AG04450 (cell line): ENCODE measurements around the gene SNED1. TPM values are rescaled to one million over a fixed set of nuclear protein-coding genes. Genes with fewer than 3 reads are reported as not detected.

ENCODE experiments used
- CTCF ChIA-PET: fragments of 300-600, 350-600 bp; formaldehyde crosslinking; extraction: SDS; loops from one replicate; lab custom pipeline; 2022; ENCODE audit warnings: antibody characterized with exemption, inconsistent platforms; lab: Charles Lee
- POLR2A ChIA-PET: fragments of 350-600 bp; formaldehyde crosslinking; extraction: SDS; loops from one replicate; lab custom pipeline; 2021; ENCODE audit warnings: antibody characterized with exemption, inconsistent platforms; lab: Yijun Ruan, JAX
- DNase-seq: peaks from one replicate; pipeline ENCODE4 v3.0.0-alpha.2; 2011; ENCODE audit warnings: low read depth, low spot score
- H3K27ac ChIP-seq: one replicate; pipeline ENCODE4 v1.5.1; 2012; ENCODE audit warnings: low read depth, low read length, control low read depth
- H3K27me3 ChIP-seq: one replicate; pipeline ENCODE4 v1.6.0; 2012; ENCODE audit warnings: low read length; ENCODE audit not compliant: control insufficient read depth, insufficient read depth
- H3K4me3 ChIP-seq: 2 replicates; pipeline ENCODE4 v1.5.1; 2011; ENCODE audit warnings: mild to moderate bottlenecking, low read depth, low read length, control low read depth
- H3K9me3 ChIP-seq: 2 replicates; pipeline ENCODE4 v1.5.1; 2012; ENCODE audit warnings: low read length; ENCODE audit not compliant: control insufficient read depth, insufficient read depth
- CTCF ChIP-seq: IDR thresholded peaks from 2 replicates; pipeline ENCODE4 v1.5.1; 2011; ENCODE audit warnings: low read depth, low read length, control low read depth, inconsistent platforms
- polyA plus RNA-seq: library from polyadenylated mRNA; depleted of rRNA; stranded (reverse); fragments of >200 nt; gene quantifications from 2 replicates; pipeline ENCODE4 v1.2.3, GENCODE V29; 2011

SNED1 gene
- polyA plus RNA-seq, 1 experiment, result 1.6 TPM

- H3K27ac ChIP-seq, result no peak overlapping the region
- CTCF ChIA-PET, result interaction anchor here (1.3 to 1.8 kb wide), 2 partner anchors 17 to 146 kb away, joined by 4 to 7 read pairs; no protein-coding TSS in a partner anchor
- POLR2A ChIA-PET, result no interaction called here
- no peaks in the 10 kb centered on the region for H3K27me3 ChIP-seq
- no peak for DNase-seq
- no peak for TF ChIP-seq CTCF
- H3K4me3 ChIP-seq, result no peak overlapping the region
- no peaks in the 10 kb centered on the region for H3K9me3 ChIP-seq
Observed at GRCh38 chr2:241061275-241061674, 62.9 kb downstream of the SNED1 start.

DNA sequence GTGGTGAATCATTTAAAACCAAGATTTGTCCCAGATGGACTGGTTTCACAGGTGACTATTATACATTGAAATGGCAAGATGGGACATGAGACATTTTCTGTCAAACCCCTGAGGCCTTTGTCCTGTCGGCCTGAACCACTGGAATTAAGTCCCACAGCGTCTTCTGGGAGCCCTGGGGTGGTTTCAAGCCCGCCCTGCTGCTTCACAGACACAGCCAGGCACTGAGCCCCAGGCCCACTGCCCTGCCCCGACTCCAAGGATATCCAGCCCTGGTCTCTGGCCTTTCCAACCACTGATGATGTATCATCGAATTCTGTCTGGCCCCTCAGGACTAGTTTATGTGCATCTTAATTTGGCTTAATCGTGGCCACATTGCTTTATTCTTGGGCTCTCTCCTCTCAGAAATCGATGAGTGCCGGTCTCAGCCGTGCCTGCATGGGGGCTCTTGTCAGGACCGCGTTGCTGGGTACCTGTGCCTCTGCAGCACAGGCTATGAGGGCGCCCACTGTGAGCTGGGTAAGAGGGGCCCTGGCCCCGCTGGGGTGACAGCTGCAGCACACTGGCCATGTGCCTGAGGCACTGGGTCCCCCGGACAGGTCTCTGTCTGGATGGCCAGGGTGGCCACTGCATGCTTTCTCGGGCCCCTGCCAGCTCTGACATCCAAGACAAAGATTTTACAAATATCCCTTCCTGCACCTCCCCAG lies 64.1 kb downstream of the SNED1 start:
- H3K9me3 ChIP-seq, result no peaks in the 10 kb centered on the region; the same call in 1 of the 2 replicates
- POLR2A ChIA-PET, result no interaction called here
- H3K27ac ChIP-seq, result no peak overlapping the region
- CTCF ChIA-PET, result interaction anchor here (1.3 kb wide), 1 partner anchor 16 kb away, joined by 7 read pairs; no protein-coding TSS in a partner anchor
- no peaks in the 10 kb centered on the region for H3K27me3 ChIP-seq
- no peak for TF ChIP-seq CTCF
- H3K4me3 ChIP-seq, result no peak overlapping the region
- no peak for DNase-seq

- TF ChIP-seq CTCF, result no peak
- no peaks in the 10 kb centered on the region; the same call in 1 of the 2 replicates for H3K9me3 ChIP-seq
- POLR2A ChIA-PET, result no interaction called here
- H3K27ac ChIP-seq, result no peak overlapping the region
- DNase-seq, result no peak
- no peak overlapping the region for H3K4me3 ChIP-seq
- CTCF ChIA-PET, result no interaction called here
- no peaks in the 10 kb centered on the region for H3K27me3 ChIP-seq
Observed at GRCh38 chr2:241063093-241063551, 64.7 kb downstream of the SNED1 start.

DNA sequence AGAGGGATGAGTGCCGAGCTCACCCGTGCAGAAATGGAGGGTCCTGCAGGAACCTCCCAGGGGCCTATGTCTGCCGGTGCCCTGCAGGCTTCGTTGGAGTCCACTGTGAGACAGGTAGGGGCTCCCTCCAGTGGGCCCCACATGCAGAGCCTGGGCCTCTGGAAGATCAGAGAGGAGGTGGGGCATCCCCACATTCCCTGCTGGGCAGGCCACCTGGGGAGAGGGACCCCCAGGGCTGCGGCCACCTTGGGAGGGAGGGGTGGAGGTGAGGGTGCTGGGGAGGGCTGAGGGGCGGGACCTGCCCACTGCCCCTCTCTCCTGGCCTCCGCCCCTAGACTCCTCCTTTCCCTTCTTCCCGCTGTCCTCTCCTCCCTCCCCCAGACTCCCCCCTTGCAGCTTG lies 65.2 kb downstream of the SNED1 start:
- POLR2A ChIA-PET, result no interaction called here
- CTCF ChIA-PET, result no interaction called here
- DNase-seq, result no peak
- no peaks in the 10 kb centered on the region for H3K27me3 ChIP-seq
- H3K9me3 ChIP-seq, result no peaks in the 10 kb centered on the region; the same call in 1 of the 2 replicates
- TF ChIP-seq CTCF, result no peak
- no peak overlapping the region for H3K27ac ChIP-seq
- no peak overlapping the region for H3K4me3 ChIP-seq

GRCh38 chr2:241064008-241064801 lies 65.8 kb downstream of the SNED1 start:
- TF ChIP-seq CTCF, result no peak
- no peak for DNase-seq
- ChIA-PET CTCF (no interaction called here), POLR2A (no interaction called here)
- Histone ChIP-seq H3K4me3 (no peak overlapping the region), H3K9me3 (no peaks in the 10 kb centered on the region; the same call in 1 of the 2 replicates), H3K27ac (no peak overlapping the region), H3K27me3 (no peaks in the 10 kb centered on the region)
